ENCODE data around the gene NPC2. TPM values are rescaled to one million over a fixed set of nuclear protein-coding genes. Genes with fewer than 3 reads are reported as not detected.

The NPC2 gene
- polyA plus RNA-seq, 1 donor from 2014 or later, result 46.8 TPM

- H3K9me2 ChIP-seq (ENCODE audit: insufficient read depth, low read length), result no peaks in the 10 kb centered on the region
- TF ChIP-seq POLR2AphosphoS5 (IDR thresholded peaks at IDR 0.05) (no peak), SMC3 (conservative IDR thresholded peaks at IDR 0.05; ENCODE audit: poor library complexity) (no peak), RAD21 (conservative IDR thresholded peaks at IDR 0.05) (no peak), MXI1 (conservative IDR thresholded peaks at IDR 0.05; ENCODE audit: poor library complexity, severe bottlenecking) (no peak), EP300 (conservative IDR thresholded peaks at IDR 0.05; ENCODE audit: poor library complexity, severe bottlenecking) (no peak), CTCF (IDR thresholded peaks at IDR 0.05; ENCODE audit: poor library complexity, severe bottlenecking) (no peak), EZH2 (IDR thresholded peaks at IDR 0.05; ENCODE audit: borderline replicate concordance, insufficient read depth, low read length, poor library complexity, severe bottlenecking) (no peak), TAF1 (IDR thresholded peaks at IDR 0.05; ENCODE audit: low read depth) (no peak)
- TF ChIP-seq, protein P1, sequence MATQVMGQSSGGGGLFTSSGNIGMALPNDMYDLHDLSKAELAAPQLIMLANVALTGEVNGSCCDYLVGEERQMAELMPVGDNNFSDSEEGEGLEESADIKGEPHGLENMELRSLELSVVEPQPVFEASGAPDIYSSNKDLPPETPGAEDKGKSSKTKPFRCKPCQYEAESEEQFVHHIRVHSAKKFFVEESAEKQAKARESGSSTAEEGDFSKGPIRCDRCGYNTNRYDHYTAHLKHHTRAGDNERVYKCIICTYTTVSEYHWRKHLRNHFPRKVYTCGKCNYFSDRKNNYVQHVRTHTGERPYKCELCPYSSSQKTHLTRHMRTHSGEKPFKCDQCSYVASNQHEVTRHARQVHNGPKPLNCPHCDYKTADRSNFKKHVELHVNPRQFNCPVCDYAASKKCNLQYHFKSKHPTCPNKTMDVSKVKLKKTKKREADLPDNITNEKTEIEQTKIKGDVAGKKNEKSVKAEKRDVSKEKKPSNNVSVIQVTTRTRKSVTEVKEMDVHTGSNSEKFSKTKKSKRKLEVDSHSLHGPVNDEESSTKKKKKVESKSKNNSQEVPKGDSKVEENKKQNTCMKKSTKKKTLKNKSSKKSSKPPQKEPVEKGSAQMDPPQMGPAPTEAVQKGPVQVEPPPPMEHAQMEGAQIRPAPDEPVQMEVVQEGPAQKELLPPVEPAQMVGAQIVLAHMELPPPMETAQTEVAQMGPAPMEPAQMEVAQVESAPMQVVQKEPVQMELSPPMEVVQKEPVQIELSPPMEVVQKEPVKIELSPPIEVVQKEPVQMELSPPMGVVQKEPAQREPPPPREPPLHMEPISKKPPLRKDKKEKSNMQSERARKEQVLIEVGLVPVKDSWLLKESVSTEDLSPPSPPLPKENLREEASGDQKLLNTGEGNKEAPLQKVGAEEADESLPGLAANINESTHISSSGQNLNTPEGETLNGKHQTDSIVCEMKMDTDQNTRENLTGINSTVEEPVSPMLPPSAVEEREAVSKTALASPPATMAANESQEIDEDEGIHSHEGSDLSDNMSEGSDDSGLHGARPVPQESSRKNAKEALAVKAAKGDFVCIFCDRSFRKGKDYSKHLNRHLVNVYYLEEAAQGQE (IDR thresholded peaks at IDR 0.05; ENCODE audit: borderline replicate concordance), result no peak
- H4K20me1 ChIP-seq (ENCODE audit: insufficient read depth), result no peaks in the 10 kb centered on the region
- H3K79me2 ChIP-seq (replicated peaks; ENCODE audit: insufficient read depth, low read length), result no peaks in the 10 kb centered on the region
- H3K27me3 ChIP-seq (ENCODE audit: insufficient read depth, low read depth, low read length), result peaks cover 31% of the 10 kb centered on the region
- H3K4me3 ChIP-seq (ENCODE audit: low read length), result no peak overlapping the region
- no peaks in the 10 kb centered on the region for H3F3A ChIP-seq (ENCODE audit: insufficient read depth, low read length, poor library complexity, severe bottlenecking)
- no peak overlapping the region for H3K9ac ChIP-seq (ENCODE audit: low read length)
- H3K4me2 ChIP-seq (ENCODE audit: low read length), result no peak overlapping the region
- H3K9me3 ChIP-seq (ENCODE audit: low read length), result no peaks in the 10 kb centered on the region
- no peak overlapping the region for H2AFZ ChIP-seq (ENCODE audit: low read depth, low read length)
- no peak overlapping the region for H3K27ac ChIP-seq (ENCODE audit: low read length)
- H3K36me3 ChIP-seq (ENCODE audit: insufficient read depth, low read length), result no peaks in the 10 kb centered on the region
Observed at GRCh38 chr14:74429991-74430390, 63.1 kb downstream of the NPC2 start.

Other genes starting within 250 kb of the NPC2 start
- gene ABCD4, start 190.4 kb downstream of the NPC2 start, polyA plus RNA-seq, result 106 and 121 TPM in 2 replicates
- gene VRTN, start 144.8 kb downstream of the NPC2 start, polyA plus RNA-seq, result not detected in 2 replicates
- 2.0 and 2.1 TPM in 2 replicates for gene SYNDIG1L, start 67.1 kb downstream of the NPC2 start, polyA plus RNA-seq
- gene ISCA2, start 460 bp upstream of the NPC2 start, polyA plus RNA-seq, result 45.1 and 73.4 TPM in 2 replicates
- gene LTBP2, start 118.9 kb upstream of the NPC2 start, polyA plus RNA-seq, result 0.33 and 0.44 TPM in 2 replicates
- gene AREL1, start 219.8 kb upstream of the NPC2 start, polyA plus RNA-seq, result 30.4 and 33.8 TPM in 2 replicates
- 31.5 and 39.8 TPM in 2 replicates for gene FCF1, start 219.8 kb upstream of the NPC2 start, polyA plus RNA-seq

Measured in neural cell (in vitro differentiated cells).